ENCODE measurements around the gene SNUPN. TPM values are rescaled to one million over a fixed set of nuclear protein-coding genes. Genes with fewer than 3 reads are reported as not detected.

SNUPN gene
- total and polyA plus RNA-seq, 2 of the 8 experiments (the other 6 are each of a cell fraction or from before 2014, with no cell fraction given) = 13.3 to 28.2 TPM

GRCh38 chr15:75673426-75674235, 48.1 kb upstream of the SNUPN start (continued):
- TF ChIP-seq KDM1A (IDR thresholded peaks at IDR 0.05; ENCODE audit: borderline replicate concordance, low read length) = no peak

All from H1 (cell line).